Endothelial cell (in vitro differentiated cells): ENCODE data around the gene UCK1. TPM values are rescaled to one million over a fixed set of nuclear protein-coding genes. Genes with fewer than 3 reads are reported as not detected.

Source experiments
- DNase-seq: peaks from one replicate; pipeline ENCODE4 v3.0.0; 2021; ENCODE audit warnings: low spot score
- H3K27ac Mint-ChIP-seq: one replicate; pipeline ENCODE4 v1.8.0; 2021; ENCODE audit warnings: mixed read lengths, inconsistent platforms; ENCODE audit not compliant: unreplicated experiment
- H3K27me3 Mint-ChIP-seq: one replicate; pipeline ENCODE4 v1.8.0; 2021; ENCODE audit warnings: mild to moderate bottlenecking, moderate library complexity, mixed read lengths, inconsistent platforms; ENCODE audit not compliant: unreplicated experiment
- H3K36me3 Mint-ChIP-seq: one replicate; pipeline ENCODE4 v1.8.0; 2021; ENCODE audit warnings: mild to moderate bottlenecking, low read depth, mixed read lengths, inconsistent platforms; ENCODE audit not compliant: unreplicated experiment
- H3K4me1 Mint-ChIP-seq: one replicate; pipeline ENCODE4 v1.8.0; 2021; ENCODE audit warnings: mild to moderate bottlenecking, mixed read lengths, inconsistent platforms; ENCODE audit not compliant: unreplicated experiment
- H3K4me3 Mint-ChIP-seq: one replicate; pipeline ENCODE4 v1.8.0; 2021; ENCODE audit warnings: mild to moderate bottlenecking, mixed read lengths, inconsistent platforms; ENCODE audit not compliant: unreplicated experiment
- H3K9me3 Mint-ChIP-seq: one replicate; pipeline ENCODE4 v1.8.0; 2021; ENCODE audit warnings: mixed read lengths, inconsistent platforms; ENCODE audit not compliant: unreplicated experiment
- CTCF ChIP-seq: fragments of 200-600 bp; sonication (generic); IDR thresholded peaks from one replicate; pipeline ENCODE4 v1.5.0; 2021; ENCODE audit warnings: antibody characterized with exemption; ENCODE audit not compliant: unreplicated experiment
- total RNA-seq: library from RNA; stranded (reverse); fragmentation: NEBNext Ultra II Directional; extraction: Animal tissue kit (Norgen Biotek cat#: 25700); gene quantifications from one replicate; pipeline ENCODE4 v1.2.1, GENCODE V29; 2021; ENCODE audit not compliant: unreplicated experiment

The UCK1 gene
- total RNA-seq, 1 donor from 2014 or later = 23.0 TPM

DNA sequence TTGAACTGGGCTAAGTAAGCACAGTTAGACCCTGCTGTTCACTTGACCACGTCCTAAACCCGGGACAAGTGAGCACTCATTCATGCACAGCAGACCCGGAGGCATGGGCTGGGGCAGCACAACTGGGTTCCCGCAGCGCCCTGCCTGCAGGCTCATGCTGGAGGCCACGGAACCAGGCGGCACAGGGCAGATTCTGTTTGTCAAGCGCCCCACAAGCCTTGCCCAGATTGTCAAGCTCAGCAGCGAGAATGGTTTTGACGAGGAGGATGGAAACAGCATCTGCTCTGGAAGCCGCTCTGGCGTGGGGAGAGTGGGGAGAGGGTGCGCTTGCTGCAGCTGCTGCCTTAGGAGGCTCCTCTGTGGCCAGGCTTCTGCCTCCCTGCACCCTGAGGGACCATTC is 47.0 kb upstream of the UCK1 start:
- Mint-ChIP-seq H3K4me3 (no peak overlapping the region), H3K27me3 (peaks cover 17% of the 10 kb centered on the region), H3K36me3 (peaks cover 37% of the 10 kb centered on the region), H3K9me3 (no peaks in the 10 kb centered on the region), H3K27ac (no peak overlapping the region), H3K4me1 (no peaks in the 10 kb centered on the region)
- no peak for DNase-seq
- TF ChIP-seq CTCF = no peak

GRCh38 chr9:131577005-131578000 is 46.2 kb upstream of the UCK1 start:
- DNase-seq = no peak
- H3K27me3 Mint-ChIP-seq = peaks cover 15% of the 10 kb centered on the region
- no peaks in the 10 kb centered on the region for H3K9me3 Mint-ChIP-seq
- no peak overlapping the region for H3K27ac Mint-ChIP-seq
- no peaks in the 10 kb centered on the region for H3K4me1 Mint-ChIP-seq
- no peak overlapping the region for H3K4me3 Mint-ChIP-seq
- no peak for TF ChIP-seq CTCF
- H3K36me3 Mint-ChIP-seq = peaks cover 43% of the 10 kb centered on the region

- Mint-ChIP-seq H3K4me1 (no peaks in the 10 kb centered on the region), H3K27me3 (peaks cover 12% of the 10 kb centered on the region), H3K9me3 (no peaks in the 10 kb centered on the region), H3K27ac (no peak overlapping the region), H3K4me3 (no peak overlapping the region), H3K36me3 (peaks cover 38% of the 10 kb centered on the region)
- no peak for TF ChIP-seq CTCF
- DNase-seq = no peak
Observed at GRCh38 chr9:131575946-131576853, 45.1 kb upstream of the UCK1 start.

DNA sequence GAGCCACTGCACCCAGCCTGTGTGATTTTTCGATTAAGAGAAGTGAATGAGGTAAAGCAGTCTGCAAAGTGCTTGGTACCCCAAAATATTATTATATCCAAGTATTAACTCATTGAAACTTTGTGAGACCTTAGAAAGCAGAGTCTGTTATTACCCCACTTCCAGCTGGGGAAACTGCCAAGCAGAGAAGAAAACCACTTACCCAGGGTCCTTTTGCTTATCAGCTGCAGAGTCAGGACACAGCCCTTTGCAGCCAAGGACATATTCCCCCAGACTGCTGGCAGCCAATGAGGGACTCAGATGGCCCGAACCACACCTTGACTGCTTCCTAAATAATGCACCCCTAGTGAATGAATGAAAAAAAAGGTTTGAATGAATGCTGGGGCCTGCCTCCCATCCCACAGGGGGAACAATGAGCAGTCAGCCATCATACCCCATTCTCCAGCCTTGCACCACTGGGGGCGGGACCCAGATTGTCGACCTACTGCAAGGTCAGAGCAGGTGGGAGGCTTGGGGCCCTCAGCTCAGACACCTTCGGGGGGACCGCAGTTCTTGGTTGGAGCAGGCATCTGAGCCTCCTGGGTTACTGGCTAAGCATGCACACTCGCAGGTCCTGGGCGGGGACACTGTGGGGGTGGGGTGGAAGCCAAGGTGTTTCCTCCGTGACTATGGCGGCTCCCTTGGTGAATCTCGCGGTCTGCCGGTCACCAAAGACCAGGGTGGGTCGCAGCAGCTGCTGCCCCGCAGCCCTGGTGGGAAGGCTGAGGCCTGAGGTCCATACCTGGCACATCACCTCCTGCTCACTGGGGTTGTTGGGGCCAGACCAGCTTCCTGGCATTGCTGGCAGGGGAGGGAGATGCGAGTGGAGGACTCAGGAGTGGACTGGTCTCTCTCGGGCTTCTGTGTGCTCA is 43.9 kb upstream of the UCK1 start:
- DNase-seq = no peak
- Mint-ChIP-seq H3K27me3 (peaks cover 12% of the 10 kb centered on the region), H3K4me1 (no peaks in the 10 kb centered on the region), H3K36me3 (peaks cover 44% of the 10 kb centered on the region), H3K27ac (no peak overlapping the region), H3K4me3 (no peak overlapping the region), H3K9me3 (no peaks in the 10 kb centered on the region)
- no peak for TF ChIP-seq CTCF
